Stimulated activated naive B cell treated with anti-CD40 and anti-IgM and Interleukin-4, amounts not matched to agents 10 μg/mL and 1 μg/mL and 100 μg/mL, for 72 hours (primary cell): ENCODE data around the gene SND1.

ENCODE experiments used
- ATAC-seq, 2 donors: fragments of 150-1000 bp; cut with Tn5 transposase; replicated peaks; 2 replicates each; pipeline ENCODE4 v1.10.0; 2021; ENCODE audit warnings: moderate library complexity in 1 of 2
- DNase-seq: peaks from one replicate; pipeline ENCODE4 v3.0.0; 2021
- H3K27ac Mint-ChIP-seq: one replicate; pipeline ENCODE4 v1.8.0; 2022; ENCODE audit warnings: mild to moderate bottlenecking, mixed read lengths
- H3K27me3 Mint-ChIP-seq, 2 donors: one replicate each; pipeline ENCODE4 v1.8.0; 2022; ENCODE audit warnings: mixed read lengths in 2 of 2
- H3K36me3 Mint-ChIP-seq, 2 donors: one replicate each; pipeline ENCODE4 v1.8.0; 2022; ENCODE audit warnings: mixed read lengths in 2 of 2, mild to moderate bottlenecking in 1 of 2
- H3K4me1 Mint-ChIP-seq, 2 donors: one replicate each; pipeline ENCODE4 v1.8.0; 2022; ENCODE audit warnings: mixed read lengths in 2 of 2, mild to moderate bottlenecking in 1 of 2
- H3K4me3 Mint-ChIP-seq, 2 donors: one replicate each; pipeline ENCODE4 v1.8.0; 2022; ENCODE audit warnings: mild to moderate bottlenecking in 2 of 2, mixed read lengths in 2 of 2, moderate library complexity in 1 of 2
- H3K9me3 Mint-ChIP-seq, 2 donors: one replicate each; pipeline ENCODE4 v1.8.0; 2022; ENCODE audit warnings: mixed read lengths in 2 of 2, mild to moderate bottlenecking in 1 of 2

Gene SND1

DNA sequence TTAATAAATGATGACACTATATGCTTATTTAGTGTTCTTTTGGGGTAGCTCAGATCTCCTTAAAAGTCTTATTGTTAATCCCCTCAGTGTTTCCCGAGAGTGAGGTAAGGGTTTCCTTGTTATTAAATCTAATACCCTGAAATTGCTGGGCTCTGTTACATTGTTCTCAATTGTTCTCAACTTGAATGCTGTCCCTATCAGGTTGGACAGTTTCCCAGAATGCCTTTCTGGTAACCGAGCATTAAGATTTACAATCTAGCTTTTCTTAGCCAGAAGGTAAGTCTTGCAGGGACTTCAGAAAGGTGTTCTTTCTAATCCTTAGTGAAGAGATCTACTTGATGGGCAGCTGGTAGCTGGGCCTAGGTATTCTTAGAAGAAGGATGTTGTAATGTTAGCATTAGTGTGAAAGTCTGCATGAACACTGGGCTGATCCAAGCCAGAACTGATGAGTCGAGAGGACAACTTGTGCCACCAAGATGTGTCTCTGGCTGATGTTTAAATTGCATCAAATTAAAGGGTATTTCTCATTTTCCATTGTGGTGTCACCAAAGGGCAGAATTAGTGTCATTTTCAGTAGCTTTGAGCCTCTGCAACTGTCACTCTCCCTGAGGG lies 89.9 kb downstream of the SND1 start:
- Mint-ChIP-seq H3K4me1 (peaks cover 19 to 67% of the 10 kb centered on the region in 2 donors), H3K9me3 (no peaks in the 10 kb centered on the region), H3K27ac (peak overlapping the region; percentile 28), H3K4me3 (no peak overlapping the region), H3K36me3 (peaks cover 34 to 69% of the 10 kb centered on the region in 2 donors), H3K27me3 (no peaks in the 10 kb centered on the region)
- ATAC-seq, result no peak
- DNase-seq, result no peak

DNA sequence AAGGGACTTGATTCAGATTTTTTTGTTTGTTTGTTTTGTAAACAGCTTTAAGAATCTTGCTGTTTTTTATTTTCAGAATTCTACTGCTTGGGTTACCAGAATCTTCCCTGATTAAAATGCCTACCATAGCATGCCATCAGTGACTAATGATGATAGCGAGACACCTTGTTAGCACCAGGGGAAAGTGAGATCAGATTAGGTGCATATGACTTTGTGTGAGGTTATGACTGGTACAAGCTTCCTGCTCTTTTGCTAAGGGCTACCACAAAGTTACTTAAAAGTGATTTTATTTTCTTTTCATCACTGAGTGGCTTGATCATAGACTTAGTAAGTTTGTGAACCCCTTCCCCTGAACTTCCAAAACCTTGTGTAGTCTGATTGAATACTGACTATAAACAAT lies 93.5 kb downstream of the SND1 start:
- Mint-ChIP-seq H3K27me3 (no peaks in the 10 kb centered on the region), H3K9me3 (no peaks in the 10 kb centered on the region), H3K27ac (no peak overlapping the region), H3K36me3 (peaks cover 45 to 72% of the 10 kb centered on the region in 2 donors), H3K4me1 (peaks cover 19 to 59% of the 10 kb centered on the region in 2 donors), H3K4me3 (no peak overlapping the region)
- peak; percentile 50 to 57 for ATAC-seq
- no peak for DNase-seq

GRCh38 chr7:127751062-127751461 lies 99.1 kb downstream of the SND1 start:
- Mint-ChIP-seq H3K27me3 (no peaks in the 10 kb centered on the region), H3K27ac (no peak overlapping the region), H3K4me3 (no peak overlapping the region), H3K9me3 (no peaks in the 10 kb centered on the region), H3K4me1 (peaks cover 35 to 64% of the 10 kb centered on the region in 2 donors), H3K36me3 (peaks cover 43 to 67% of the 10 kb centered on the region in 2 donors)
- DNase-seq, result no peak
- ATAC-seq, result no peak

DNA sequence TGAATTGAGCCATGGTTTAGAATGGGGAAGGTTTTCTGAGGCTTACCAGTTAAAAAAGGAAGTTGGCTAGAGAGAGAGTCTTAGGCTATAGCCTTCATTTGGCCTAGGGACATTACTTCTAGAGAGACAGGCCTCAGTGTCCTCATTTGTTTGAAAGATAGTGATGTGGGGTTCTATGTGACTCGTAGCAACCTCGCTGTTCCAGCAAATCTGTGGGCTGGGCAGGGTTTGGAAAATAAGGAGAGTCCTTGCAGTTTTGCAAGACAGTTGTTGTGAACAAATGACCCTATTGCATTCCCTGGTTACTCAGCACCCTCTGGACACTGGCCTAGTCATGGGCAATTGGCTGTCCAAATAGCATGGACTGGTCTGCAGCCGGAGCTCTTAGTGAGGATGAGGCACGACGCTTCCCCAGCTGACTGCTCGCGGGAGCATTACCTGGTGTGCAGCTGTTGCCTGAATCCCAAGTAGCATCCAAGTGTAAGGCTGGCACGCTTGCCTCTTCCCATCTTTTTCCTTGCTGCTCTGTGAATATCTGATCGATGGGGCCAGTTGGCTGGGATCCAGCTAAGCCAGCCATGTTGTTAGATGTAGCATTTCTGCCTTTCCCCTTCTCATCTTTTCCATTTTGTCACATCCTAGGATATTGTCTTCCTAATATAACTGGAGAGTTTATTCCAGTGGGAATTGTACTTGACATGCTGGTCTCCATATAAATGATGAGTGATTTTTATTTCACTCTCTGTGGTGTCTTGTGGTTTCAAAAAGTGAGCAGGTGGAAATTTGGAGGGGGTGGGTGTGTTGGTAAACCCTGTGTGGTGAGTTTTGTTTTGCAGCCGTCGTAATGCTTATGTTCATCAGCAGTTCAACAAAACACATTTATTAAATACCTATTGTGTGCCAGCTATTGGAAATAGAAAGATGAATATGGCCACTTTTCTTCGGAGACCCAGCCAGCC lies 99.8 kb downstream of the SND1 start:
- Mint-ChIP-seq H3K4me3 (no peak overlapping the region), H3K4me1 (peaks cover 35 to 62% of the 10 kb centered on the region in 2 donors), H3K27me3 (no peaks in the 10 kb centered on the region), H3K27ac (no peak overlapping the region), H3K9me3 (no peaks in the 10 kb centered on the region), H3K36me3 (peaks cover 41 to 65% of the 10 kb centered on the region in 2 donors)
- DNase-seq (no peak), ATAC-seq (peak; percentile 47 to 50)

GRCh38 chr7:127752829-127753228 lies 100.8 kb downstream of the SND1 start:
- peaks cover 39 to 66% of the 10 kb centered on the region in 2 donors for H3K36me3 Mint-ChIP-seq
- H3K4me1 Mint-ChIP-seq, result peaks cover 35 to 60% of the 10 kb centered on the region in 2 donors
- no peak overlapping the region for H3K4me3 Mint-ChIP-seq
- DNase-seq, result no peak
- no peak for ATAC-seq
- no peak overlapping the region for H3K27ac Mint-ChIP-seq
- H3K9me3 Mint-ChIP-seq, result no peaks in the 10 kb centered on the region
- no peaks in the 10 kb centered on the region for H3K27me3 Mint-ChIP-seq

DNA sequence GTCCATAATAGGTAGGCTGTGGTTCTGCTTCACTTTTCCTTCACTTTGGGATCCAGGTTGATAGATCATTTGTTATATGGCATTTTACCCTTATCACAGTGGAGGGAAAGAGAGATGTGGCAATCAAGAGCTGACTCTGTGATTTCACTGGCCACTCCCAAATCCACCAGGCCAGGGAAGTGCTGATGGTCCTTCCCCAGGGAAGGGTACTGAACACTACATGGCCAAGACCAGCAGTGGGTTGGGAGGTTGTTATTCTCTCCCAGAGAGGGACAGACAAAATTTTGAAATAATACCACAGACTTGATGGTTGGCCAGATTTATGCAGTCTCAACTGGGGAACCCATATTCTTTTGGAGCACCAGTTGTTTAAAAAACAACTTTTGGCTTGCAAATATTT lies 102.5 kb downstream of the SND1 start:
- no peak overlapping the region for H3K4me3 Mint-ChIP-seq

GRCh38 chr7:127755521-127755920 lies 103.5 kb downstream of the SND1 start:
- ATAC-seq, result no peak
- H3K9me3 Mint-ChIP-seq, result no peaks in the 10 kb centered on the region
- DNase-seq, result no peak
- H3K27ac Mint-ChIP-seq, result peak overlapping the region; percentile 21
- peaks cover 22 to 51% of the 10 kb centered on the region in 2 donors for H3K36me3 Mint-ChIP-seq
- no peak overlapping the region for H3K4me3 Mint-ChIP-seq
- peaks cover 29 to 49% of the 10 kb centered on the region in 2 donors for H3K4me1 Mint-ChIP-seq
- H3K27me3 Mint-ChIP-seq, result no peaks in the 10 kb centered on the region

More for the DNA sequence above, 102.5 kb downstream of the SND1 start:
- Mint-ChIP-seq H3K4me1 (peaks cover 32 to 55% of the 10 kb centered on the region in 2 donors), H3K9me3 (no peaks in the 10 kb centered on the region), H3K27ac (peak overlapping the region; percentile 3), H3K36me3 (peaks cover 27 to 53% of the 10 kb centered on the region in 2 donors), H3K27me3 (no peaks in the 10 kb centered on the region)
- ATAC-seq, result no peak
- no peak for DNase-seq

- ATAC-seq (no peak), DNase-seq (no peak)
- H3K9me3 Mint-ChIP-seq, result no peaks in the 10 kb centered on the region
- H3K27ac Mint-ChIP-seq, result no peak overlapping the region
- no peaks in the 10 kb centered on the region for H3K27me3 Mint-ChIP-seq
- H3K4me3 Mint-ChIP-seq, result no peak overlapping the region
- peaks cover 19 to 53% of the 10 kb centered on the region in 2 donors for H3K36me3 Mint-ChIP-seq
- H3K4me1 Mint-ChIP-seq, result peaks cover 27 to 45% of the 10 kb centered on the region in 2 donors
Observed at GRCh38 chr7:127755965-127756364, 104.0 kb downstream of the SND1 start.

- no peak overlapping the region for H3K4me3 Mint-ChIP-seq
- no peak overlapping the region for H3K27ac Mint-ChIP-seq
- ATAC-seq (no peak), DNase-seq (no peak)
- no peaks in the 10 kb centered on the region for H3K9me3 Mint-ChIP-seq
- H3K36me3 Mint-ChIP-seq, result peaks cover 14 to 50% of the 10 kb centered on the region in 2 donors
- peaks cover 17 to 38% of the 10 kb centered on the region in 2 donors for H3K4me1 Mint-ChIP-seq
- no peaks in the 10 kb centered on the region for H3K27me3 Mint-ChIP-seq
Observed at GRCh38 chr7:127758105-127758504, 106.1 kb downstream of the SND1 start.

- Mint-ChIP-seq H3K27me3 (no peaks in the 10 kb centered on the region), H3K27ac (no peak overlapping the region), H3K4me3 (no peak overlapping the region), H3K36me3 (peaks cover 17 to 48% of the 10 kb centered on the region in 2 donors), H3K4me1 (peaks cover 11 to 30% of the 10 kb centered on the region in 2 donors), H3K9me3 (no peaks in the 10 kb centered on the region)
- ATAC-seq (no peak), DNase-seq (no peak)
Observed at GRCh38 chr7:127758845-127759244, 106.9 kb downstream of the SND1 start.

DNA sequence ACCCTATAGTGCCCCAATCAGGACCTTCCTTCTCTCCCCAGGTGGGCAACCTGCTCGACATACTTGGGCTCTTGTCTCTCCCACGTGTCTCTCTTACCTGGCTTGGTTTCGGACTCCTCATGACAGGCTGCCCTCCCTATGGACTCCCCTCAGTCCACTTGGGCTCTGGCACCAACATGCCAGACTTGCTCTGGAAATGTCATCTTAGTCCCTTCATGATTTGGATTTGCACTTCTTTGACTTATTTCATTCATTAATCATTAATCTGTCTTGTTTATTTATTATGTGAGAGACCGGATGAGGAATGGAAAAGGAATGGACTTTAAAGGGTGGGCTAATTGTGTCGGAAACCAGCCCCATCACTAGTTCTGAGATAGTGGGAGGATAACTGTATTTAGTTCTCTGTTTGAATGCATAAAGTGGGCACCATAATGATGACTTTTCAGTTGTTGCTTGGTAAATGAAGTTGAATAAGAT lies 108.0 kb downstream of the SND1 start:
- peaks cover 22 to 57% of the 10 kb centered on the region in 2 donors for H3K36me3 Mint-ChIP-seq
- H3K4me3 Mint-ChIP-seq, result no peak overlapping the region
- DNase-seq (no peak), ATAC-seq (no peak)
- H3K27ac Mint-ChIP-seq, result no peak overlapping the region
- H3K9me3 Mint-ChIP-seq, result no peaks in the 10 kb centered on the region
- peaks cover 8 to 32% of the 10 kb centered on the region in 2 donors for H3K4me1 Mint-ChIP-seq
- H3K27me3 Mint-ChIP-seq, result no peaks in the 10 kb centered on the region

DNA sequence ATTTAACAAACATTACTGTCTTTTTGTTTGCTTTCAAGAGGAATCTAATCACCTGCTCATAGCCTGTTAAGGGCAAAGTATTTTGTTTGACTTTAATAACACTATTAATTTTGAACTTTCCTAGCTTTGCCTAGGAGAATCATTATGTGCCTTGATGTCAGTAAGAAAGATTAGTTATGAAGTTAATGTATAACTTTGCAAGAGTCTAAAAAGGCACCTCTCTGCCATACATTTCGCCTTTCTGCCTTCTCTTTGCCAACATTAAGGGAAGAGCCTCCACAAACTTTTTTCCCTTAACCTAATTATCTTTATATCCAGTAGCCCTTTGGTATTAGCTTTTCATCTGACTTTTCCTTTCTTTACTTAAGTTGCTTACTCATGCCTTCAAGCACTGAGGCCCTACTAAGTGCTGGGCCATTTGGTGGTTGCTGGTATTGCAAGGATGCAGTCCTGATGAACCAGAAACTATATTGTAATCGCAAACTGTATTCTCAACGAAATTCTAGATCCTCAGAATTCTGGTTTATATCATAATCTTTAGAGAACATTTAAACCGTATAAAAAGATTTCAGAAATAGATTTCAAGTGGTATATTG lies 108.5 kb downstream of the SND1 start:
- Mint-ChIP-seq H3K4me1 (peaks cover 6 to 27% of the 10 kb centered on the region in 2 donors), H3K27me3 (no peaks in the 10 kb centered on the region), H3K4me3 (no peak overlapping the region), H3K9me3 (no peaks in the 10 kb centered on the region), H3K36me3 (peaks cover 20 to 56% of the 10 kb centered on the region in 2 donors), H3K27ac (no peak overlapping the region)
- DNase-seq (no peak), ATAC-seq (no peak)

- no peak overlapping the region for H3K4me3 Mint-ChIP-seq
- H3K27ac Mint-ChIP-seq, result no peak overlapping the region
- DNase-seq (no peak), ATAC-seq (no peak)
- no peaks in the 10 kb centered on the region for H3K27me3 Mint-ChIP-seq
- no peaks in the 10 kb centered on the region for H3K9me3 Mint-ChIP-seq
- peaks cover 22 to 60% of the 10 kb centered on the region in 2 donors for H3K36me3 Mint-ChIP-seq
- H3K4me1 Mint-ChIP-seq, result peaks cover 6 to 21% of the 10 kb centered on the region in 2 donors
Observed at GRCh38 chr7:127761196-127761595, 109.2 kb downstream of the SND1 start.

GRCh38 chr7:127764681-127765080 lies 112.7 kb downstream of the SND1 start:
- H3K4me1 Mint-ChIP-seq, result peaks cover 12 to 29% of the 10 kb centered on the region in 2 donors
- DNase-seq (no peak), ATAC-seq (no peak)
- H3K36me3 Mint-ChIP-seq, result peaks cover 25 to 63% of the 10 kb centered on the region in 2 donors
- no peak overlapping the region for H3K4me3 Mint-ChIP-seq
- H3K9me3 Mint-ChIP-seq, result peaks cover 0 to 1% of the 10 kb centered on the region in 2 donors
- no peaks in the 10 kb centered on the region for H3K27me3 Mint-ChIP-seq
- peak overlapping the region; percentile 67 for H3K27ac Mint-ChIP-seq
